Bronchial epithelial cell (primary cell): ENCODE data around the gene CPA3. TPM values are rescaled to one million over a fixed set of nuclear protein-coding genes. Genes with fewer than 3 reads are reported as not detected.

Experiments used
- DNase-seq: peaks from one replicate; pipeline ENCODE4 v3.0.0-alpha.2; 2010; ENCODE audit warnings: low read depth
- FAIRE-seq: peaks from 2 replicates; lab custom pipeline; 2011; peaks lifted over from hg19 to GRCh38; lab: Jason Lieb, UNC
- H3K27me3 ChIP-seq: 2 replicates; pipeline ENCODE4 v1.5.1; 2011; ENCODE audit warnings: low read length; ENCODE audit not compliant: control insufficient read depth, insufficient read depth
- H3K36me3 ChIP-seq: 2 replicates; pipeline ENCODE4 v1.5.1; 2011; ENCODE audit warnings: low read length; ENCODE audit not compliant: control insufficient read depth, insufficient read depth
- H3K4me3 ChIP-seq: 2 replicates; pipeline ENCODE4 v1.5.1; 2011; ENCODE audit warnings: mild to moderate bottlenecking, low read depth, low read length, control low read depth
- CTCF ChIP-seq: IDR thresholded peaks from 2 replicates; pipeline ENCODE4 v1.5.1; 2011; ENCODE audit warnings: mild to moderate bottlenecking, moderate library complexity, low read length, control low read depth, inconsistent platforms; ENCODE audit not compliant: insufficient read depth, severe bottlenecking
- total RNA-seq: library from RNA; depleted of rRNA; stranded (reverse); fragments of >200 nt; gene quantifications from 2 replicates; pipeline ENCODE4 v1.2.1, GENCODE V29; 2014

Gene CPA3
- total RNA-seq, 1 donor from 2014 or later: not detected

GRCh38 chr3:148861277-148861869 lies 3.7 kb upstream of the CPA3 start:
- peak; percentile 36 for TF ChIP-seq CTCF
- H3K27me3 ChIP-seq: no peaks in the 10 kb centered on the region
- H3K36me3 ChIP-seq: no peaks in the 10 kb centered on the region
- no peak overlapping the region for H3K4me3 ChIP-seq
- FAIRE-seq: no peak
- DNase-seq: peak; percentile 60

GRCh38 chr3:148863297-148863696 lies 1.8 kb upstream of the CPA3 start:
- H3K36me3 ChIP-seq: no peaks in the 10 kb centered on the region
- TF ChIP-seq CTCF: no peak
- no peaks in the 10 kb centered on the region for H3K27me3 ChIP-seq
- FAIRE-seq (no peak), DNase-seq (no peak)
- no peak overlapping the region for H3K4me3 ChIP-seq

- no peak for TF ChIP-seq CTCF
- no peak for DNase-seq
- FAIRE-seq: no peak
- no peak overlapping the region for H3K4me3 ChIP-seq
- no peaks in the 10 kb centered on the region for H3K27me3 ChIP-seq
- no peaks in the 10 kb centered on the region for H3K36me3 ChIP-seq
These were observed 1.3 kb upstream of the CPA3 start for GRCh38 chr3:148863814-148864213.

GRCh38 chr3:148866261-148866660 lies 1.2 kb downstream of the CPA3 start:
- FAIRE-seq: no peak
- TF ChIP-seq CTCF: no peak
- DNase-seq: no peak
- Histone ChIP-seq H3K27me3 (no peaks in the 10 kb centered on the region), H3K36me3 (no peaks in the 10 kb centered on the region), H3K4me3 (no peak overlapping the region)

GRCh38 chr3:148873270-148873927 lies 8.3 kb downstream of the CPA3 start:
- Histone ChIP-seq H3K4me3 (no peak overlapping the region), H3K36me3 (no peaks in the 10 kb centered on the region), H3K27me3 (no peaks in the 10 kb centered on the region)
- peak; percentile 23 for FAIRE-seq
- DNase-seq: no peak
- TF ChIP-seq CTCF: no peak
